Thymus (tissue), 14 donors: ENCODE measurements around the gene MRPL27. TPM values are rescaled to one million over a fixed set of nuclear protein-coding genes. Genes with fewer than 3 reads are reported as not detected.
"Not testable (repeated sequence)": the region's sequence is repeated elsewhere in the genome, so short reads cannot be mapped to it uniquely, and the experiment has no call there.

ENCODE experiments used
- DNase-seq, 9 donors: peaks; one replicate each; pipeline ENCODE4 v3.0.0-alpha.2; 2013; ENCODE audit warnings: low spot score in 9 of 9, low read depth in 6 of 9, missing footprints in 1 of 9
- H3K27ac ChIP-seq, 2 donors: one replicate each; pipeline ENCODE4 v1.5.1; 2013; ENCODE audit warnings: control low read depth in 1 of 2, low read depth in 1 of 2, low read length in 1 of 2, mild to moderate bottlenecking in 1 of 2, moderate library complexity in 1 of 2
- H3K27me3 ChIP-seq, 2 donors: one replicate each; pipeline ENCODE4 v1.5.1; 2013; ENCODE audit warnings: low read length in 1 of 2; ENCODE audit not compliant: control insufficient read depth in 2 of 2, insufficient read depth in 1 of 2
- H3K36me3 ChIP-seq, 2 donors: one replicate each; pipeline ENCODE4 v1.5.1; 2013; ENCODE audit warnings: low read length in 1 of 2, mild to moderate bottlenecking in 1 of 2, moderate library complexity in 1 of 2; ENCODE audit not compliant: control insufficient read depth in 2 of 2, insufficient read depth in 2 of 2
- H3K4me1 ChIP-seq, 2 donors: one replicate each; pipeline ENCODE4 v1.5.1; 2013; ENCODE audit warnings: low read length in 2 of 2; ENCODE audit not compliant: control insufficient read depth in 2 of 2, insufficient read depth in 2 of 2
- H3K4me3 ChIP-seq, 2 donors: one replicate each; pipeline ENCODE4 v1.5.1; 2013; ENCODE audit warnings: low read length in 2 of 2, control low read depth in 1 of 2, mild to moderate bottlenecking in 1 of 2
- H3K9me3 ChIP-seq, 2 donors: one replicate each; pipeline ENCODE4 v1.5.1; 2013; ENCODE audit warnings: low read length in 1 of 2, mild to moderate bottlenecking in 1 of 2; ENCODE audit not compliant: control insufficient read depth in 2 of 2, insufficient read depth in 1 of 2
- WGBS: extraction: QIAGEN DNeasy Blood & Tissue Kit; methylation state at CpG from one replicate; pipeline ENCODE4 v1.1.7; 2013; 5-methylcytosine and 5-hydroxymethylcytosine counted together
- long read RNA-seq, 10 donors: transcript quantifications; one replicate each; lab custom pipeline, GENCODE V29; 2026
- polyA plus RNA-seq: library from polyadenylated mRNA; stranded (reverse); fragments of 200-250 nt; gene quantifications from one replicate; pipeline ENCODE4 v1.2.3, GENCODE V29; 2013
- total RNA-seq: library from RNA; stranded (reverse); fragments of 120-200 nt; gene quantifications from one replicate; pipeline ENCODE4 v1.2.4, GENCODE V29; 2013
- donor health status: healthy.

MRPL27 gene
- total RNA-seq (69.2 TPM), polyA plus RNA-seq (85.9 TPM)
- long read RNA-seq, donor 1, partial matches to known transcripts = 0 of 3 reads
- long read RNA-seq, donor 1, other reads (novel, unspliced or antisense) = 0 of 3 reads
- long read RNA-seq, donor 2 = 0 reads
- long read RNA-seq, donor 3, transcript MRPL27-201 (4 exons, 716 nt) = major isoform, 82 of 97 reads
- long read RNA-seq, donor 3, partial matches to known transcripts = 11 of 97 reads
- long read RNA-seq, donor 3, other reads (novel, unspliced or antisense) = 0 of 97 reads
- long read RNA-seq, donor 4, transcript MRPL27-201 (4 exons, 716 nt) = major isoform, 20 of 21 reads
- long read RNA-seq, donor 4, partial matches to known transcripts = 0 of 21 reads
- long read RNA-seq, donor 4, other reads (novel, unspliced or antisense) = 0 of 21 reads
- long read RNA-seq, donor 5, transcript MRPL27-201 (4 exons, 716 nt) = major isoform, 83 of 105 reads
- long read RNA-seq, donor 5, partial matches to known transcripts = 17 of 105 reads
- long read RNA-seq, donor 5, other reads (novel, unspliced or antisense) = 0 of 105 reads
- long read RNA-seq, donor 6, transcript MRPL27-201 (4 exons, 716 nt) = major isoform, 37 of 41 reads
- long read RNA-seq, donor 6, partial matches to known transcripts = 0 of 41 reads
- long read RNA-seq, donor 6, other reads (novel, unspliced or antisense) = 0 of 41 reads
- long read RNA-seq, donor 7, transcript MRPL27-201 (4 exons, 716 nt) = major isoform, 34 of 58 reads
- long read RNA-seq, donor 7, partial matches to known transcripts = 20 of 58 reads
- long read RNA-seq, donor 7, other reads (novel, unspliced or antisense) = 0 of 58 reads
- long read RNA-seq, donor 8, transcript MRPL27-201 (4 exons, 716 nt) = major isoform, 14 of 24 reads
- long read RNA-seq, donor 8, partial matches to known transcripts = 9 of 24 reads
- long read RNA-seq, donor 8, other reads (novel, unspliced or antisense) = 0 of 24 reads
- long read RNA-seq, donor 9, transcript MRPL27-201 (4 exons, 716 nt) = major isoform, 19 of 19 reads
- long read RNA-seq, donor 9, partial matches to known transcripts = 0 of 19 reads
- long read RNA-seq, donor 9, other reads (novel, unspliced or antisense) = 0 of 19 reads
- long read RNA-seq, donor 10, transcript MRPL27-201 (4 exons, 716 nt) = major isoform, 17 of 18 reads
- long read RNA-seq, donor 10, partial matches to known transcripts = 0 of 18 reads
- long read RNA-seq, donor 10, other reads (novel, unspliced or antisense) = 0 of 18 reads

DNA sequence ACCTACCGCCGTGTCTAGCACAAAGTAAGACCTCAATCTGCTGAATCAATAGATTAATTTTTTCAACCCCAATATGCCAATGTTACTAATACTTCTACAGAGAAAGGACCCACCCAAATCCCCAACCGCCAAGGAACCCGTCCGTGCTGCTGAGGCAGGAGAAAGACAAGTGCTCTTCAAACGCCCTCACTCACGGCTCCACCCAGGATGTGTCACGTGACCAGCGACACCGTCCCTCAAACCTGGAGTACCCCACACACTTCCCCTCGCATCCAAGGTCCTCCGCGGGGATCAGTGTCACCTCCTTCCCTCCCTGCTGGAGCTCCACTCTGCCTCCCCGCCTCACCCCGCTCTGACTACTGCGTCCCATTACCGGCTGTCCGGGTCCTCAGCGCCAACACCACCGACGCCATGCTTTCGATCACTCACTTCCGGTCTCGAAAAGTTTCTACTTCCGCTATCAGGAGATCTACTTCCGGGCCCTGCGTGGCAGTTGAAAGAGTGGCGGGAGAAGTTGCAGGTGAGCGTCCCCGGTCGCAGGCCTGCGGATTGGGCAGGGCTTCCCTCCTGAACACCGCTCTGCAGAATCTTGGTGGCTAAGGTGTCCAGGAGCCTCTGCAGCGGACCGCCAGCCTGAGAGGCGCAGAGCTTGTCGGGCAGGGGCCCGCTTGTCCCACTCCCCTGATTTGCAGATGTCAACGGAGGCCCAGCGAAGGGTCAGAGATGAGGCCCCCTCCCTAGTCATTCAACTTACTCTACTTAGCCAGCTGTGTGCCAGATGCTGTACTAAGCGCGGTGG is at the start of gene MRPL27, which contains the start of gene EME1:
Gene MRPL27 (minus strand): TSS at position 427 of the 799 bp plus-strand sequence. CDS start 14 bp downstream, at position 413.
Gene EME1 (plus strand): TSS at position 472 of the 799 bp plus-strand sequence. CDS start 1,980 bp downstream, outside the sequence.
- peak; percentile 85 to 97 (median 92) for DNase-seq
- Histone ChIP-seq H3K4me1 (peaks cover 15 to 17% of the 10 kb centered on the region in 2 donors), H3K27ac (peak within 1 kb of the TSS; percentile 89 to 99), H3K4me3 (peak within 1 kb of the TSS; percentile 81 to 95), H3K36me3 (peaks cover 18 to 33% of the 10 kb centered on the region in 2 donors), H3K9me3 (no peaks in the 10 kb centered on the region), H3K27me3 (no peaks in the 10 kb centered on the region)
- WGBS = 3% methylated on average over 42 of the region's 42 CpGs

DNA sequence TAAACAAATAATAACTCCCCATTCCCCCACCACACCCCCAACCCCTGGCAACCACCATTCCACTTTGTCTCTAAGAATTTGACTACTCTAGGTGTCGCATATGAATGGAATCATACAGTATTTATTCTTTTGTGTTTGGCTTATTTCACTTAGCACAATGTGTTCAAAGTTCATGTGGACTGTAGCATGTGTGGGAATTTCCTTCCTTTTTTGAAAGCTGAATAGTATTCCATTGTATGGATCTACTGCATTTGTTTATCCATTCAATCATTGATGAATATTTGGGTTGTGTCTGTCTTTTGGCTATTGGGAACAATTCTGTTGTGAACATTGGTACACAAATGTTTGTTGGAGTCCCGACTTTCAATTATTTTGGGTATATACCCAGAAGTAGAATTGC is 49.8 kb upstream of the MRPL27 start:
- peaks cover 0 to 4% of the 10 kb centered on the region in 2 donors for H3K9me3 ChIP-seq
- WGBS = 99% methylated on average over 2 of the region's 2 CpGs
- no peak for DNase-seq
- H3K27me3 ChIP-seq = no peaks in the 10 kb centered on the region
- no peaks in the 10 kb centered on the region for H3K36me3 ChIP-seq
- H3K27ac ChIP-seq = no peak overlapping the region
- no peak overlapping the region for H3K4me3 ChIP-seq
- H3K4me1 ChIP-seq = peaks cover 6 to 31% of the 10 kb centered on the region in 2 donors

DNA sequence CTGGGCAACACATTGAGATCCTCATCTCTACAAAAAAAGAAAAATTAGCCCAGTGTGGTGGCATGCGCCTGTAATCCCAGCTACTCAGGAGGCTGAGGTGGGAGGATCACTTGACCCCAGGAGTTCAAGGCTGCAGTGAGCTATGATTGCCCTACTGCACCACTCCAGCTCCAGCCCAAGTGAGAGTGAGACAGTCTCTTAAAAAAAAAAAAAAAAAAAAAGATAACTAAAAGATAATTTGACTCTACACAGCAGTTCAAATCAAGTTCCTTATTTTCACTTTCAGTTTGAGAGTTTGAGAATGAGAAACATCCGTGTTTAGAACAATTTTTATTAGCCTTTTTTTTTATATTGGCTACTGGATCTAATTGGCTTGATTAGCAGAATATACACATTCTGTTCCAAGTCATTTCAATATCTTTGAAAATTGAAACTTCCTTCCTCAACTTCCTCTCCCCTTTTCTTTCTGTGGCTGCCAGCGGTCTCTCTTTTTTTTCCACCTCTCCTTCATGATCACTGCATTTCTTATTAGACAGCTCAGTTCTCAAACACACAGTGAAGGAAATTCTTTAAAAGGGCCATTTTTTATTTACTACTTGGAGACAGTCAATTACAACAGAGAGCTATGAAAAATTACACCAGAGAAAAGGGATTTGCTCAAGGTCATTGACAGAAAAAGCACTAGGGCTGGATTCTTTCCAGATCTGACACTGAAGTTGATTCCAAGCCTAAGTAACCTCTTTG is 48.5 kb upstream of the MRPL27 start:
- 31% methylated on average over 3 of the region's 3 CpGs for WGBS
- H3K9me3 ChIP-seq = peaks cover 0 to 4% of the 10 kb centered on the region in 2 donors
- no peaks in the 10 kb centered on the region for H3K27me3 ChIP-seq
- no peaks in the 10 kb centered on the region for H3K36me3 ChIP-seq
- H3K4me3 ChIP-seq = peak overlapping the region in 1 of 2 donors; percentile 11
- DNase-seq = peak in 2 of 9 donors; percentile 11 to 43
- H3K4me1 ChIP-seq = peaks cover 4 to 19% of the 10 kb centered on the region in 2 donors
- peak overlapping the region; percentile 77 to 81 for H3K27ac ChIP-seq

- peak overlapping the region in 1 of 2 donors; percentile 77 for H3K27ac ChIP-seq
- no peak overlapping the region for H3K4me3 ChIP-seq
- 96% methylated on average over 6 of the region's 6 CpGs for WGBS
These were observed 47.6 kb upstream of the MRPL27 start for GRCh38 chr17:50420419-50421112.

GRCh38 chr17:50419577-50419976 is 46.6 kb upstream of the MRPL27 start:
- not testable (repeated sequence) for H3K4me1 ChIP-seq, H3K27me3 ChIP-seq, H3K27ac ChIP-seq, H3K9me3 ChIP-seq, H3K36me3 ChIP-seq, H3K4me3 ChIP-seq, DNase-seq
- 98% methylated on average over 10 of the region's 10 CpGs for WGBS

More at GRCh38 chr17:50420419-50421112, 47.6 kb upstream of the MRPL27 start:
- peaks cover 0 to 4% of the 10 kb centered on the region in 2 donors for H3K9me3 ChIP-seq
- no peaks in the 10 kb centered on the region for H3K36me3 ChIP-seq
- H3K4me1 ChIP-seq = peaks cover 1 to 12% of the 10 kb centered on the region in 2 donors
- H3K27me3 ChIP-seq = no peaks in the 10 kb centered on the region
- DNase-seq = no peak

GRCh38 chr17:50414808-50415207 is 41.8 kb upstream of the MRPL27 start:
- Histone ChIP-seq H3K9me3 (peaks cover 0 to 4% of the 10 kb centered on the region in 2 donors), H3K4me1 (no peaks in the 10 kb centered on the region), H3K27ac (no peak overlapping the region), H3K36me3 (no peaks in the 10 kb centered on the region), H3K4me3 (no peak overlapping the region), H3K27me3 (peaks cover 0 to 3% of the 10 kb centered on the region in 2 donors)
- DNase-seq = no peak
- 88% methylated on average over 3 of the region's 3 CpGs for WGBS

DNA sequence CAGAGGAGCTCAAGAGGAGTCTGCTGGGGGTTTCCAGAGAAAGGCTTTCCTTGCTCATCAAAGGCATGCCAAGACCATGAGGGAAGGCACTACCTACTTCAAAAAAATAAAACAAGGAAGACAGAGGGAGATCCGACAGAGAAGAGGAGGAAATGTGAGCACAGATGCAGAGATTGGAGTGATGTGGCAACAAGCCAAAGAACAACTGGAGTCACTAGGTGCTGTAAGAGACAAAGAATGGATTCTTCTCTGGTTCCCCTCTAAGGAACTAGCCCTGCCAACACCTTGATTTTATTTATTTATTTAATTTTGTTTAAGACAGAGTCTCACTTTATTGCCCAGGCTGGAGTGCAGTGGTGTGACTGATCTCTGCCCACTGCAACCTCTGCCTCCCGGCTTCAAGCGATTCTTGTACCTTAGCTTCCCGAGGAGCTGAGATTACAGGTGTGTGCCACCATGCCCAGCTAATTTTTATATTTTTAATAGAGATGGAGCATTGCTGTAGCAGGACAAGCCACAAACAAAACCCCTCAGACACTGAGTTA is 39.3 kb upstream of the MRPL27 start:
- Histone ChIP-seq H3K27me3 (peaks cover 0 to 3% of the 10 kb centered on the region in 2 donors), H3K4me1 (no peaks in the 10 kb centered on the region), H3K27ac (no peak overlapping the region), H3K4me3 (no peak overlapping the region), H3K9me3 (no peaks in the 10 kb centered on the region), H3K36me3 (no peaks in the 10 kb centered on the region)
- WGBS = 94% methylated on average over 4 of the region's 4 CpGs
- no peak for DNase-seq
